GM12801 (cell line): ENCODE measurements around the gene CCDC12.

ENCODE experiments used
- CTCF ChIP-seq: IDR thresholded peaks from one replicate; pipeline ENCODE4 v1.5.1; 2011; ENCODE audit warnings: control low read depth; ENCODE audit not compliant: insufficient read length; ENCODE audit errors: extremely low read depth

The CCDC12 gene

GRCh38 chr3:46889381-46890110 lies 87.0 kb downstream of the CCDC12 start:
- no peak for TF ChIP-seq CTCF

DNA sequence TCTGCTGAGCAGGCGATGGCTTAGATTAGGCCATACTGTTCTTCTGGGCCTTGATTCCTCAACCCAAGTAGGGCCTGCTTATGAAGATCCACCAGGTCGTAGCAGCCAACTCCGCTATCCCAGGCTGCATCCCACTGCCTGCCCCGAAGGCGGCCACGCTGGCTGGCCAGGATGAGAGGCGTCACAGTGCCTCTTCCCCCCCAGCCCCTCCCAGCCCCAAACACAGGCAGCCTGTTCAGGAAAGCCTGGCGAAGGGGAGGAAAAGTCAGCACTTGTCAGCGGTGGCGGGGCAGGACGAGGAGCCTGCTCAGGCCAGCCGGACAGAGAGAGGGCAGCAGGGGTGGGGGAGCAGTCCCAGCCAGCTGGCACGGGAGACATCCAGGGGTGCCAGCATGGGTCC lies 87.8 kb downstream of the CCDC12 start:
- TF ChIP-seq CTCF: no peak

GRCh38 chr3:46887980-46888494 lies 88.5 kb downstream of the CCDC12 start:
- no peak for TF ChIP-seq CTCF

DNA sequence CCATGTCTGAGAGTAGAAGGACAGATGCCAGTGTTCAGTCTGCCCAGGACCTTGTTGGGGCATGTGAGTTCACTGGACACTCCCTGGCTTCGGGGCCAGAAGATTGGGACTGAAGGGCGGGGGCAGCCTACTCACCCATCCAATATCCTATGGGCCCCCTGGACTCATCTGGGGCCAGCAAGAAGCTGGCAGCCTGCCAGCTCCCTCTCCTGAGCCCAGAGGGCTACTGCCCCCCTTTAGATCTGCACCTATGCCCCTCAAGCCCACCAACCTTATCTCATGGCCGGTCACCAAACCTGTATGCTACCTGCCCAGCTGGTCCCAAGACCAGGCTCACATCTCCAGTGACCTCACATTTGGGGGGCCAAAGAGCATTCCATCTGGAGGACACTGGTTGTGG lies 90.9 kb downstream of the CCDC12 start:
- TF ChIP-seq CTCF: no peak

GRCh38 chr3:46884929-46885328 lies 91.6 kb downstream of the CCDC12 start:
- no peak for TF ChIP-seq CTCF

GRCh38 chr3:46884427-46884826 lies 92.1 kb downstream of the CCDC12 start:
- TF ChIP-seq CTCF: no peak

DNA sequence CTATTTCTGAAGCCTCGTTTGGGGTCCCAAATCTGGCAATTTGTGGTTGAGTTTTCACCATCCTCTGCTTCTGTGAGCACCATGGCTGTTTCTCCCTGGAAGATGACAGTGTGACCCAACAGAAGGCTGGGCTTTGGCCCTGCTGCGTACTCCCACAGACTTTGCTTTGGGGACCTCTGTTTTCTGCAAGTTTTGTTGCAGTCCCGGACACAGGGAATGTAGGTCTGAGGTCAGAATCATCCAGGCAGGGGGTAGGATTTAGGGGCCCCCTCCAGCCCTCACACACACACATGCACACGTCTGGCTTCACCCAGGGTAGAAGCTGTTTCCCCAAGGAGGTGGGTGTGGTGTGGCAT lies 92.7 kb downstream of the CCDC12 start:
- no peak for TF ChIP-seq CTCF
